Activated CD4-positive, alpha-beta T cell treated with anti-CD3 and anti-CD28 coated beads, Interleukin-2, amount 50 U/mL, for 48 hours (primary cell): Measurements from ENCODE around the gene GPHA2.
A peak's percentile ranks its signal among the peaks of the same experiment; 100 is the strongest.
"Not testable (repeated sequence)": the region's sequence is repeated elsewhere in the genome, so short reads cannot be mapped to it uniquely, and the experiment has no call there.

Experiments used
- DNase-seq, 2 experiments: peaks; one replicate each; pipeline ENCODE4 v3.0.0-alpha.2; 2020

GPHA2 gene, protein sequence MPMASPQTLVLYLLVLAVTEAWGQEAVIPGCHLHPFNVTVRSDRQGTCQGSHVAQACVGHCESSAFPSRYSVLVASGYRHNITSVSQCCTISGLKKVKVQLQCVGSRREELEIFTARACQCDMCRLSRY

DNA sequence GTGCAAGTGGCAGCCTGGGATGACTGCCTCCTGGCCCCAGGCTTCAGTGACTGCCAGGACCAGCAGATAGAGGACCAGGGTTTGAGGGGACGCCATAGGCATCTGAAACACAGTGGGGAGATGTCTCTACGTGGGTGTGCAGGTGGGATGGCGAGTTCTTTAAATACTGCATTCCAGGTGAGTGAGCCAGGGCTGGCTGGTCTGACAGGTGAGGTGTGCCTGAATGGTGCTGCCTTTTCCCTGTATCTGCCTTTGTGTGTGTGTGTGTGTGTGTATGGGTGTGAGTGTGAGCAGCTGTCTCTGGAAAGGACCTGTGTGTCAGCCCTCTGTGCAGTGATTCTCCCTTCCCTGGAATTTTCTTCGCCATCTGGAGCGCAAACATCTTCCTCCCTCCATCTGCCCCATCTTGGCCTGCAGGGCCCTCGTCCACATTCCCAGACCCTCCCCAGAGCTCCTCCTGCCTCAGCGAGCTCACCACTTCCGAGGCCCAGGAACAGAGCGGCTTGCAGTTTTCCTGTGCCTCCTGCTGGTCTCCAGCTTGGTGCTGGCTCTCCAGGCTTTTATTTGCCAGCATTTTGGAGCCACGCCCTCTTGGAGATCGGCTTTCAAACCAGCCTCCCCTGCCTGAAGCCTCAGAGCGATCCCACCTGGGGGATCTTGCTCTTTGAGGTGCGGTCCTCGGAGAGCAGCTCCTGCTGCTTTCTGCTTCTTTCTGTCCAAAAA is at the start of gene GPHA2:
TSS of gene GPHA2 (minus strand) at position 535 of the 723 bp plus-strand sequence. CDS start at position 102, 433 bp downstream.
- DNase-seq, result no peak

DNA sequence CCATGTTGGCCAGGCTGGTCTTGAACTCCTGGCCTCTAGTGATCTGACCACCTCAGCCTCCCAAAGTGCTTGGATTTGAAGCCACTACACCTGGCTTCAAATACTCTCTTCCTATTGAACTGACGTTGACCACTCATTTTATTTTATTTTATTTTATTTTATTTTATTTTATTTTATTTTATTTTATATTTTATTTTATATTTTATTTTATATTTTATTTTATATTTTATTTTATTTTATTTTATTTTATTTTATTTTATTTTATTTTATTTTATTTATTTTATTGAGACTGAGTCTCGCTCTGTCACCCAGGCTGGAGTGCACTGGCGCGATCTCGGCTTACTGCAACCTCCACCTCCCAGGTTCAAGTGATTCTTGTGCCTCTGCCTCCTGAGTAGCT is 47.6 kb upstream of the GPHA2 start:
- not testable (repeated sequence) for DNase-seq

DNA sequence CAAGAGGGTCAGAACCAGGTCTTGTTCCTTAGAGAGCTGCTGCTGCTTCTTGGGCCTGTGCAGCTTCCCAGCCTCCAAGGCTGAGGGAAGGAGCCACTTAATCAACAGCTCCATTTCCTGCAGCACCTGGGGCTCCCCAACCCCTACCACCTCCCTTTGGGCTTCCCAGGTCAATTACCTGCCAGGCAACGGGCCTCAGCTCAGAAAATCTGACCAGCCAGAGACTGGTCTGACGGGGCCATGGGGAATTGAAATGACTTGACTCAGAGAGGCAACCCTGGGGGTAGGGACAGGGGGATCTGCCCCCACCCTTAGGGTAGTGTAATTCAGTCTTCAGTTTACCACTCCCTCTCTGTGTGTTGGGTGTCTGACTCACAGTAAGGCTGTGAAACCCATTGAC is 41.0 kb upstream of the GPHA2 start:
- DNase-seq, result no peak

- DNase-seq, result no peak
These were observed 38.4 kb upstream of the GPHA2 start for GRCh38 chr11:64974124-64974523.

GRCh38 chr11:64971421-64972233 is 35.9 kb upstream of the GPHA2 start, which contains the start of gene MAJIN:
Gene MAJIN, minus strand, starts transcription at chr11:64972108. Its CDS starts 12,703 bp downstream, at chr11:64959405.
- peak; percentile 87 to 89 for DNase-seq

GRCh38 chr11:64970731-64971151 is 35.0 kb upstream of the GPHA2 start:
- DNase-seq, result peak; percentile 28 to 53

GRCh38 chr11:64969209-64969608 is 33.5 kb upstream of the GPHA2 start:
- DNase-seq, result no peak

- DNase-seq, result peak in 1 of 2 experiments; percentile 21
These were observed 31.7 kb upstream of the GPHA2 start for GRCh38 chr11:64967375-64967774.

DNA sequence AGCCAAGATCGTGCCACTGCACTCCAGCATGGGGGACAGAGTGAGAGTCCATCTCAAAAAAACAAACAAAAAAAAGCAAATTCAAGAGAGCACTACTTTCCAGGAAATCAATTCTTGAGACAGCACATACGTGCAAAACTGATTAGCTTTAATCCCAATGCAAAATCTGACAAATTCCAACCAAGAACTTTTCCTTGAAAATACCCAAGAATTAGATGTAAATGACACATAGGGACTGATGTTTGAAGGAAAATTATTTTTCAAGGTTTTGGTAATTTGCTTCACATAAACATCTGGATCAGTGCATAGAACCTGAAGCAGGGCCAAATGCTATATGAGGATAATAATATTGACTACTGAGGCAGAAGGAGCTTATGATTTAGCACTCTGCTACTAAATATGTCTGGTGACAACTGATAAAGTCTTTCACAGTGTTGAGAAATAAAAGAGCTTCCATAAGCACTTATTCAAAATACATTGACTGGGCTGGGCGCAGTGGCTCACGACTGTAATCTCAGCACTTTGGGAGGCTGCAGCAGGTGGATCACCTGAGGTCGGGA is 27.5 kb upstream of the GPHA2 start:
- no peak for DNase-seq

- no peak for DNase-seq
These were observed 25.0 kb upstream of the GPHA2 start for GRCh38 chr11:64960719-64961118.

DNA sequence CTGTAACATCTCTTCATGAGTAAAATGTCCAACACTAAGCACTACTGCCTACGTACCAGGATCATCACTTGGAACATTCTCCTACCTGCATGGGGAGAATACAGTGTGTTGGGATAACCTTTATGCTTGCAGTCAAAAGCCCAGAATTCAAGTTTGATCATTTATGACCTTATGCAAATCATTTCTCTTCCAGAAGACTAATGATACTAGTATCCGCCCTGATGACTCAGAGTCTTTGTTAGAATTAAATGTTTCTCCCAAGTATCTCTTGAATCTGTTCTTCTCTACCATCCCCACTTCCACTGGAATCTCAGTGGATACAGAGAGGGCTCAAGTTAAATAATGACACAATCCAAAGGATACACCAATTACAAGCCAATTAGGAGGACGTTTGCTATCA is 23.8 kb upstream of the GPHA2 start:
- no peak for DNase-seq

GRCh38 chr11:64954201-64954600 is 18.5 kb upstream of the GPHA2 start:
- no peak for DNase-seq

- DNase-seq, result no peak
These were observed 15.8 kb upstream of the GPHA2 start for GRCh38 chr11:64951529-64951928.

DNA sequence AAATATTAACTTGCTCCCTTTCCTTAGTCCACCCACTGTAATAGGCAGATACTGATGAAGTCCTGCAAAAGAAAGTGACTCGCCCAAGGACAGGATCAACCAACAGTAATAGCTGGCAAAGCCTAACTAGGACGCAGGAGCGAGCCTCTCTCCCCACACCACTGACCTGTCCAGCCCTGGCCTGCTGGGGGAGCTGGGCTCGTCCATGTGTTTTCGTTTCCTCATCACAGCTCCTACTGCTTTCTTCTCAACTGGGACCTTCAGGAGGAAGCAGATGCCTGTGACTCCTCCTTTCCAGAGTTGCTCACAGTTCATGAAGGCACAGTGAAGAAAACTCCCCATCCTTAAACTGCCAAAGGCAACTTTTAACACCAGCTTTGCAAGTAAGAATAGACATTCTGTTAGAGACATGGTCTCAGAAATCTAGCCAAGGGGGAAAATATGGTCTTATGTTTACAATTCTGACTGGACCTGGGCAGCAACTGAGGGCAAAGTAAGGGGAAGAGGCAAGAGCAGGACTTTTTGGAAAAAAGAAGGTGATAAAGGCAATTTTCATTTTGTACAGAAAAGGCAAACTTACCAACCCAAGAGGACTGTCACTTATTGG is 11.6 kb upstream of the GPHA2 start:
- no peak for DNase-seq

DNA sequence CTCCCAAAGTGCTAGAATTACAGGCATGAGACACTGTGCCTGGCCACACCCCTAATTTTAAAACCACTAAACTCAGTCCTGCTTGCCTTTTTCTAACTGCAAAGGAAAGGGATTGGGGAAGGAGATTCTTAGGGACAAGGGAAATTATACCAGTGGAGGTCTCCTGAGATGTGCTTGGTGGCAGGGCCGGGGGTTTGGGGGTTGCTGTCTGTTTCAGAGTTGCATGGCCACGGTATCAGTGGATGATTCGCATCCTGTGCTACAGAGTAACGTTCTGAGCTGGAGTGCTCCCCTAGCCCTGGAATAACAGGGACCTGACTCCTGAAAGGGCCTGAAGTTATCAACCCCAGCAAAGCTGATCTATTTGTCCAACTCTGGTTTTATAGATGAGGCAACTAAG is 846 bp upstream of the GPHA2 start:
- DNase-seq, result no peak

DNA sequence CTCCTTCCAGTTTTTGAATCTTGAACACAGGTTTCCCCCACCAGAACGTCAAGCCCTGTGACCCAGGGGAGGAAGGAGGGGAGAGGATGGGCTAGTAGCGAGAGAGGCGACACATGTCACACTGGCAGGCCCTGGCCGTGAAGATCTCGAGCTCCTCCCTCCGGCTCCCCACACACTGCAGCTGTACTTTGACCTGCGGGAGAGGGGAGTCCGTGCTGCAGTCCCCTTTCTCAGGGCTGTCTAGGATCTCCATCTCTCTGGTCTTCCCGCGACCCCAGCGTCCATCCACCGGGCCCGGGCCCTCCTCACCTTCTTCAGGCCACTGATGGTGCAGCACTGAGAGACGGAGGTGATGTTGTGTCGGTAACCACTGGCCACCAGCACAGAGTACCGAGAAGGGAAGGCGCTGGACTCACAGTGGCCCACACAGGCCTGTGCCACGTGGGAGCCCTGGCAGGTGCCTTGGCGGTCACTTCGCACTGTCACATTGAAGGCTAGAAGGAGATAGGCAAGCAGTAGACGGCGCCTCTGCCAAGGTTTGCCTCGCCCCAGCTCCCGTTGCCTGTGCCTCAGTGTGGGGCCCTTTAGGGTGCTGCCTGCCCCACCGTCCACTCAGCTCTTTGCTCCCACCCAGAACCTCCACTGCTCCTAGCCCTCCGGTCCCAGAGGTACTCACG is 873 bp downstream of the GPHA2 start:
- no peak for DNase-seq

- no peak for DNase-seq
These were observed 1.6 kb downstream of the GPHA2 start for GRCh38 chr11:64933935-64934681.

- no peak for DNase-seq
These were observed 2.3 kb downstream of the GPHA2 start for GRCh38 chr11:64933213-64933934.

DNA sequence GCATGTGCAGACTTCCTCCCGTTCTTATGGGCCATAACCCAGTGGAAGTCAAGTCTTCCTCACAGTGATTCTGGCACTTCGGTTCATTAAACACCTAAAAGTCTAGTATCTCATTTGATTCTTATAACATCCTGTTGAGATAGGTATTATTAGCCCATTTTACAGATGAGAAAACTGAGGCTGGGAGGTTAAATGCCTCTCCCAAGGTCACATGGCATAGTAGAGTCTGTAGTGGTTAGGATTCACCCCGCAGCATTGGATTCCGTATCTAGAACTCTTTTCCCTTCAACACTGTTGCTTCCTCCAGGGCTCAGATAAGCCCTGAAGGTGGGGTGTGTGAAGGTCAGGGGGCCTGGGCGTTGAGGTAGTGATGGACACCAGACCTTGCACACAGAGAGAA is 3.4 kb downstream of the GPHA2 start:
- no peak for DNase-seq

- no peak for DNase-seq
These were observed 4.4 kb downstream of the GPHA2 start for GRCh38 chr11:64931290-64931689.

DNA sequence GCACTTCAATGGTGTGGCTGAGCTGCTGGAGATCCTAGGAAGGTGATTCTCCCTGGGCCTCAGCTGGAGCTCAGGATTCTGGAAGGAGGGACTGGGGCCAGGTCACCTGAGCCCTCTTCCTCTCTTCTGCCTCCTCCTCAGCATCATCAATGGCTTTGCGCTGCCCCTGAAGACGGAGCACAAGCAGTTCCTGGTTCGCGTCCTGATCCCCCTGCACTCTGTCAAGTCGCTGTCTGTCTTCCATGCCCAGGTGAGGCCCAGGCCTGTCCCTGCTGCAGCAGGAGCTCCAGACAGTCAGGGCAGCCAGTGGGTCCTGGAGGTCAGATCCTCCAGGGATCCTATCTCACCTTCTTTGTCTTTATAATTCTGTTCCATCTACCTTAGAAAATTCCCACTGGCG is 5.4 kb downstream of the GPHA2 start:
- DNase-seq, result no peak
